GM18505 (cell line): Measurements from ENCODE around the gene NHSL2.

Experiments used
- ATAC-seq: cut with Tn5 transposase; IDR thresholded peaks from one replicate; pipeline ENCODE4 v1.9.1; 2021; ENCODE audit not compliant: unreplicated experiment
- POLR2A ChIP-seq: IDR thresholded peaks from 4 replicates; pipeline ENCODE4 v1.6.1; 2011; ENCODE audit warnings: borderline replicate concordance; ENCODE audit not compliant: insufficient read depth, insufficient read length; ENCODE audit errors: extremely low read depth

The NHSL2 gene

DNA sequence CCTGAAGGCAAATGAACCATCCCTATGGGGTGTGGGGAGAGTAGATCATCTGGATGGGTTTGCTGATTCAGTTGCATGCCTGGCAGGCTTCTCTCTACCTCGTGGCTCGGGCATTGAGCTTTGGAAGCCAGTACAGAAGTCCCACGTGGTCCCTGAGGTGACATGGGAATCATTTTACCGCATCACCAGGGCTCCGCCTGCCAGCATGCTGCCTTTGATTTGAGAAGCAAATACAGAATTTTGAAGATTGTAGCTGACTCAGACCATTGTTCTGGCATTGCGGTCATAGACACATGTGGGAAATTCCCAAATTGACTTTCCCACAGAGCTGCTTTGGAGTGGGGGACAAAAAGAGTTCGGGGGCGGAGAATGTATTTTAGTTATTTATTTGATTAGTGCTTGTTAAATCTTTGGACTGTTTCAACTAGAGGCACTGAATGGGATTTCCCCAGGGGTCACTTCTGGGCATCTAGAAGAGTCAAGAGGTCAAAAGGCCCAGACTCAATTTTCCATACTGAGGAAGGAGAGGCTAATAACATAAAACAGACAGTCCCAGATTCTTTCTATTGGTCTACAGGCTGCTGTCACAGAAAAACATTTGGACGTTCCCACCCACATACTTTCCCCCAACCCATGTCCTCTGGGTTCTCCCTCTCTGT lies 79.3 kb downstream of the NHSL2 start:
- no peak for ATAC-seq
- no peak for TF ChIP-seq POLR2A

DNA sequence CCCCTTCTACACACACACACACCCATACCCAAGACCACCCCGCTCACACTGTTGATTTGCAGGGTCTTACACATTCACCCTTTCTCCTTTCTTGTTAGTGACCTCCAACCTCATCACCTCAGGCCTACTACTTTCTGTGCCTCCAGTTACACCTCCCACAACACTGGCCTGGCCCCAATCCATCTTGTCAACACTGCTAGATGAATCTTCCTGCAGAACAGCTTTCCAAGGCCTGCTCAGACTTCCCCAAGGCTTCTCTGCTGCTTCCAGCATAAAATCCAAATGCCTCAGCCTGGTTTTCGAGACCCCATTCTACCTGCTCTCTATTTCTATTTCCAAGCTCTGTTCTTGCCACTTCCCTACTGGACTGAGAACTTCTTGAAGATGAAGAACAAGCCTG lies 79.9 kb downstream of the NHSL2 start:
- no peak for TF ChIP-seq POLR2A
- no peak for ATAC-seq

DNA sequence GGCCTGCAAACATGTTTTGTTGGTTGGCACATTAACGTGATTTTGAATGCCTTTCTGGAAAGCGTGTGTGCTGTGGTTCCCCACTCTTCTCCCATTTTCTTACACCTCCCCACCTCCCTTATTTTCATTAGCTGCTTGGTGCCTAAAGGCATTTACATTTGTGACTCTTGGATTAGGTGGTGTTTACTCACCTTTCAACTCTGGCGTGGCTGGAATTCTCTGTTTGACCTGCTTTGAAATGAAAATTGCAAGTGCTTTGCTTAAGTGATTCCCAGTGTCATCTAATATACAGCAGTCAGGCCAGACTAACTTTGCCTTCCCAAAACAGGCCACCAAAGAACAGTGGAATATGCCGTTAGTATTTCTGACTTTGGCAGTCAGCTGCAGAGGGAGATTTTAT lies 80.5 kb downstream of the NHSL2 start:
- ATAC-seq = no peak
- TF ChIP-seq POLR2A = no peak

DNA sequence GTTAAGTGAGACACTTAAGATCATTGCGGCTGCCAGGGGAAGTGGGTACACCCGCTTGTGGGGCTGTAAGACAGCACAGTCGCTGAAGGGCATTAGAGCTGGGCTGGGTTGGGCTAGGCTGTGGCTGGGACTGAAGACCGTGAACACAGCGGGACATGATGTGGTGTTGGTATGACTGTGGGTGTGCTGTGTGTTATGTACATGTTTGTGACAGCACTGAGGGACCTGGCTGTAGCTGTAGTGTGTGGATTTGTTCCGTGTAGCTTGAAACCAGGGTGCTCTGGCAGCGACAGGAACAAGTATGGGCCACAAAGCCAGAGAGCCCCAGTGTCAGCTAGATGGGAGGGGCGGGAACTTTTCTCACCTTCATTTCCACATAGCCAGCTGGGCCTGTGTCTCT lies 82.1 kb downstream of the NHSL2 start:
- ATAC-seq = no peak
- TF ChIP-seq POLR2A = no peak

DNA sequence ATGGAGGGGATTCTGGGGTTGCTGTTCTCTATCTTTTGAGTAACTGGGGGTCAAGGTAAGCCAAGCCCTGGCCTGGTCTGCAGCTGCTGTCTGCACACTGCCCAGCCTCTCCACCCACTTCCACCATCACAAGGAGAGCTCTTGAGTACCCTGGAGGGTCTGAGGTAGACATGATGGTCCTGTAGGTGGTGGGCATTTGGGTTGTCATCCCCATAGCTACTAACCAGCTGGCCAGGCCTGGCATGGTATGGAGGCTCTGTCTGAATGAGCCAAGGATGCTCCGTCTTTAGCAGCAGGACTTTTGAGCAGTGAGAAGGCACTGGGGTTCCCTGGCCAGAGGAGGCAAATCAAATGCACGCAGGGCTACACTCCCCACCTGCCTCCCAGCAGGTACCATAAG lies 82.7 kb downstream of the NHSL2 start:
- no peak for TF ChIP-seq POLR2A
- no peak for ATAC-seq

DNA sequence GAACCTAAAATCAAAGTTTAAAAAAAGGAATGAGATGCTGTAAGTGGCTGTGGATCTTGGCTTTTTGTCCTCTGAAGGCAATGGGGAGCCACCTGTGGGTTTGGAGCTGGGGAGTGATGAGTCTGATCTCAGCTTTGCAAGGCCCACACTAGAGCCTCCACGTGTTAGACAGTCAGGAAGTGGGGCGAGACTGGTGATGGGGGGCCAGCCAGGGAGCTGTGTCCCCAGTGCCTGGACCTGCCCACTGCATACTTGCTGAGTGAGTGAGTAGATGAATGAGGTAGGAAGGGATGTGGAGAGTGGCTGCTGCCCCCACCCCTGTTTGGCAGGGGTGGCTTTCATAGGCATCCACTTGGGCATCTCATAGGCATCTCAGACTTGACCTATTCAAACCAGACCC lies 84.0 kb downstream of the NHSL2 start:
- no peak for ATAC-seq

GRCh38 chrX:71995122-71995521 lies 84.5 kb downstream of the NHSL2 start:
- no peak for ATAC-seq
- TF ChIP-seq POLR2A = no peak

More for the DNA sequence above, 84.0 kb downstream of the NHSL2 start:
- TF ChIP-seq POLR2A = no peak

- TF ChIP-seq POLR2A = no peak
- no peak for ATAC-seq
Observed at GRCh38 chrX:71996136-71996535, 85.5 kb downstream of the NHSL2 start.

GRCh38 chrX:71996826-71997225 lies 86.2 kb downstream of the NHSL2 start:
- no peak for TF ChIP-seq POLR2A

GRCh38 chrX:71997320-71997719 lies 86.7 kb downstream of the NHSL2 start:
- TF ChIP-seq POLR2A = no peak
- ATAC-seq = no peak

More at GRCh38 chrX:71996826-71997225, 86.2 kb downstream of the NHSL2 start:
- ATAC-seq = no peak

- TF ChIP-seq POLR2A = no peak
- ATAC-seq = no peak
Observed at GRCh38 chrX:71998836-71999509, 88.3 kb downstream of the NHSL2 start.

GRCh38 chrX:71999535-71999934 lies 88.9 kb downstream of the NHSL2 start:
- ATAC-seq = no peak
- TF ChIP-seq POLR2A = no peak

DNA sequence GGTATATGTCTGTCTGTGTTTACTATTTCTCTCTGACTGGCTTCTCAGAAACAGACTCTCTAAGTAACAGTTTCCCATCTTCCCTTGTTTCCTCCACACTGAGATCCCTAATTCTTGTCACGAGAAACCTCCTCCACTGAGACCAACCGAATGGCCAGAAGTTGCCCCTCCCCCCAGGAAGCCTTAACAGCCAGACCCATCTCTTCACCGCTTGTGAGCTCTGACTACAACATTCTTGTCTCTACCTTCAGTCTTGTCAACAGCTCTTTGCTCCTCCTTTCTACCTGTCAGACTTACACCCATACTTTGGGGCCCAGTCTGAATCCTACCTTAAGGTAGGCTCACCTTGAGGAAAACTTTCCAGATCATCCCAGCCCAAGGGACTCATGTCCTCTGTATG lies 90.8 kb downstream of the NHSL2 start:
- no peak for TF ChIP-seq POLR2A
- no peak for ATAC-seq

GRCh38 chrX:72001906-72002305 lies 91.3 kb downstream of the NHSL2 start:
- ATAC-seq = no peak
- TF ChIP-seq POLR2A = no peak

DNA sequence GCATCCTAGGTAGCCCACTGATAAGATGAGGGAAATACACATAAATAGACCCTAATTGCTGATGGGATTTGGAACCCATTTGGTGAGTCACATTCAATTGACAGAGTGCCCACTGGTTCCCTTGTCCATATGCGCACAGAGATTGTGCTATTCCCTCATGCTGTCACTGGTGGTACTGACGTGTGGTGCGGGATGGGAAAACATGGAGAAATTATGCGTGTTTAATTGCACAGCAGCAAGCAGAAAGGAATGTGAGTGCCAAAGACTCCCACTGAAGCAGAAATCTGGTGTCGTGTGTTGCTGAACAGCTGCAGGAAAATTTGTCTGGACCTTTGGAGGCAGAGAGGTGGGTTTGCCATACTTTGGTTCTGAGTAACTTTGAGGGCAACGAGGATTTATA lies 92.2 kb downstream of the NHSL2 start:
- no peak for ATAC-seq
- TF ChIP-seq POLR2A = no peak
